Measurements from ENCODE around the gene SORD. TPM values are rescaled to one million over a fixed set of nuclear protein-coding genes. Genes with fewer than 3 reads are reported as not detected.
A peak's percentile ranks its signal among the peaks of the same experiment; 100 is the strongest.
"Not testable (repeated sequence)": the region's sequence is repeated elsewhere in the genome, so short reads cannot be mapped to it uniquely, and the experiment has no call there.

SORD gene
- polyA plus RNA-seq, 1 donor: 61.1 TPM

DNA sequence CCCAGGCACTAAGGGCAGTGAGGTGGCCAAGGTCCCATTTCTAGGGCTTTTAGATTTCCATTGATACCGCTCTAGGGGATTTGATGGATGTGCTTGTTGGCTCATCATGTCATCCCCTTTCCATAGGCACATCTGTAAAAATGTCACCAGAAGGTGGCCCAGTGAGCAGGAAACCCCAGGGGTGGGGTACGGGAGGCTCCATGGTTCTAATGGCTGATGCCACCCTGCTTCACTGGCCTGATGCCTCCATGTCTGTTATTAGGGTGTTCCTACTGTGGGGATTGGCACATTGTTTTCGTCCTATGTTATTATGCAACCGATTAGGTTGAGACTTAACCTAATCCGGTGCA, 34.1 kb upstream of the SORD start:
- 80% methylated on average over 1 of the region's 5 CpGs for WGBS (ENCODE audit: insufficient coverage, low lambda C conversion rate)
- not testable (repeated sequence) for H3K4me3 ChIP-seq (ENCODE audit: low read length); H3K27me3 ChIP-seq (ENCODE audit: control insufficient read depth, insufficient read depth, low read length); DNase-seq; H3K9me3 ChIP-seq (ENCODE audit: control insufficient read depth, low read depth, low read length); H3K36me3 ChIP-seq (ENCODE audit: control insufficient read depth, insufficient read depth, low read length); H3K4me1 ChIP-seq (ENCODE audit: control insufficient read depth, insufficient read depth, low read length); H3K27ac ChIP-seq (ENCODE audit: low read length)

DNA sequence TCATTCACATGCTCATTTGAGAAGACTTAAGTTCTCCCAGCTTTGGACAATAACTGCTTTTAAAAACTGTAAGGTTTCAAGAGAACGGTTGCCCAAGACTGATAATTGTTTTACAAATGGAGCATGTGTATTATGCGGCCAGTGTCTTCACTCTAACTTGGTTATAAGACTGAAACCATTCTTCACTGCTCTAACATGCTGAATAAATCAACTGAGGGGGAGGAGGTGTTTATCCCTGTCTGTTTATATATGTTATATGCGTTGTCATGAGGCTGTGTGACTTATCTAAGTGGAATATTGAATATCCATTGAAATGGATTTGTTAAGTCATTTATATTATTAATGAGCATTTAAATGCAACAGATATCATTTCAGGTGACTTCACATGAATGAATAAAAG, 25.4 kb upstream of the SORD start:
- not testable (repeated sequence) for H3K4me3 ChIP-seq (ENCODE audit: low read length); H3K4me1 ChIP-seq (ENCODE audit: control insufficient read depth, insufficient read depth, low read length); H3K27ac ChIP-seq (ENCODE audit: low read length); H3K9me3 ChIP-seq (ENCODE audit: control insufficient read depth, low read depth, low read length); H3K27me3 ChIP-seq (ENCODE audit: control insufficient read depth, insufficient read depth, low read length); DNase-seq; H3K36me3 ChIP-seq (ENCODE audit: control insufficient read depth, insufficient read depth, low read length)
- whole genome bisulfite sequencing (ENCODE audit: insufficient coverage, low lambda C conversion rate): 100% methylated on average over 1 of the region's 3 CpGs

DNA sequence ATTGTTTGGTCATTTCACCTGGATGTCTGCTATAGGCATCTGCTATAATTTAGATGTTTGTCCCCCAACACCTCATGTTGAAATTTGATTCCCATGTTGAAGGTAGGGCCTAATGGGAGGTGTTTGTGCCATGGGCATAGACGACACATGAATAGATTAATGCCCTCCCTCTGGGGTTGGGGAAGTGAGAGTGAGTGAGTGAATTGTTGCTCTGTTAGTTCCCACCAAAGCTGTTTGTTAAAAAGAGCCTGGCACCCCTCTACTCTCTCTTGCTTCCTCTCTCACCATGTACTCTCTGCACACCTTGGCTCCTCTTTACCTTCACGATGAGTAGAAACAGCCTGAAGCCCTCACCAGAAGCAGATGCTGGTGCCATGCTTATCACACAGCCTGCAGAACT, 23.9 kb upstream of the SORD start:
- Histone ChIP-seq H3K27me3 (ENCODE audit: control insufficient read depth, insufficient read depth, low read length) (no peaks in the 10 kb centered on the region), H3K27ac (ENCODE audit: low read length) (no peak overlapping the region), H3K36me3 (ENCODE audit: control insufficient read depth, insufficient read depth, low read length) (no peaks in the 10 kb centered on the region), H3K9me3 (ENCODE audit: control insufficient read depth, low read depth, low read length) (no peaks in the 10 kb centered on the region), H3K4me1 (ENCODE audit: control insufficient read depth, insufficient read depth, low read length) (peaks cover 7% of the 10 kb centered on the region), H3K4me3 (ENCODE audit: low read length) (no peak overlapping the region)
- no peak for DNase-seq
- WGBS (ENCODE audit: insufficient coverage, low lambda C conversion rate): 60% methylated on average over 1 of the region's 2 CpGs

DNA sequence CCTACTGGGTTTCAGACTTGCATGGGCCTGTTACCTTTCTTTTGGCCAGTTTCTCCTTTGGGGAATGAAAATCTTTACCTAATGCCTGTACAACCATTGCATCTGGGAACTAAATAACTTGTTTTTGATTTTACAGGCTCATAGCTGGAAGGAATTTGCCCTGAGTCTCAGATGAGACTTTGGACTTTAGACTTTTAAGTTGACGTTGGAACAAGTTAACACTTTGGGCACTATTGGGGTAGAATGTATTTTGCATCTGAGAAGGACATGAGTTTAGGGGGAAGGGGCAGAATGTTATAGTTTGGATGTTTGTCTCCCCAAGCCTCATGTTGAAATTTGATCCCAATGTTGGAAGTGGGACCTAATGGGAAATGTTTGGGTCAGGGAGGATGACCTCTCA, 21.8 kb upstream of the SORD start:
- H3K27me3 ChIP-seq (ENCODE audit: control insufficient read depth, insufficient read depth, low read length); H3K4me3 ChIP-seq (ENCODE audit: low read length); DNase-seq; H3K36me3 ChIP-seq (ENCODE audit: control insufficient read depth, insufficient read depth, low read length); H3K27ac ChIP-seq (ENCODE audit: low read length); H3K9me3 ChIP-seq (ENCODE audit: control insufficient read depth, low read depth, low read length): not testable (repeated sequence)
- WGBS (ENCODE audit: insufficient coverage, low lambda C conversion rate): 20% methylated on average over 1 of the region's 1 CpG
- H3K4me1 ChIP-seq (ENCODE audit: control insufficient read depth, insufficient read depth, low read length): peaks cover 16% of the 10 kb centered on the region

DNA sequence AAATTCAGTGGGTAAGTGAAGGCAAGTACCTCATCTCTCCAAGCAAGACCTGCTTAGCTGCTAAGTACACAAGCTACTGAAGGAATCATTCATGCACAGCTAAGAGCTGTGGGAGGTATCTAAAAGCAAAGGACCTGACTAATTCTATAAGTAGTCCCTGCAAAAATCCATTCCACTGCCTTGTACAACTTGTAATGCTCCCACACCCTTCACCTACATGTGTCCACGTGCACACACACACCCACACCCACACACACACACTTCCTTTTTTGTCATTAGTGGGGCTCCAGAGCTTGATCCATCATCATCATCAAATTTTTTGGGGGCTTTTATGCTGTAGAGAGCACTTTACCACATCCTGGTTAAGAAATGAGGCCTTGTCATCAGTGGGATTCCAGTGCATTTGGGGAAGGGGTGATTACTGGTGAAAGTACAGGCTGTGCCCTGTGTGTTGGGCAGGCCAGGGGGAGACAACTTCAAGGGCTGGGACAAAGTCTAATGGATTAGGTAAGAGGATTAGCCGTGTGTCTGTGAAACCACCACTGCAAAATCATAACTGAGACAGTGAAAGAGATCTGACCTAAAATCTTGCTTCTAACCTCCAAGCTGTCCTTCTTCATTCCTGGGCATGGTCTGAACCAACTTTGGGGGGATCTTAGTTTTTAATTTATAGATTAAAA, 19.1 kb upstream of the SORD start:
- not testable (repeated sequence) for H3K27me3 ChIP-seq (ENCODE audit: control insufficient read depth, insufficient read depth, low read length); H3K4me3 ChIP-seq (ENCODE audit: low read length); H3K9me3 ChIP-seq (ENCODE audit: control insufficient read depth, low read depth, low read length); H3K27ac ChIP-seq (ENCODE audit: low read length); H3K36me3 ChIP-seq (ENCODE audit: control insufficient read depth, insufficient read depth, low read length)
- peak; percentile 19 to 49 for DNase-seq
- H3K4me1 ChIP-seq (ENCODE audit: control insufficient read depth, insufficient read depth, low read length): peaks cover 16% of the 10 kb centered on the region
- 40% methylated on average over 1 of the region's 2 CpGs for WGBS (ENCODE audit: insufficient coverage, low lambda C conversion rate)

DNA sequence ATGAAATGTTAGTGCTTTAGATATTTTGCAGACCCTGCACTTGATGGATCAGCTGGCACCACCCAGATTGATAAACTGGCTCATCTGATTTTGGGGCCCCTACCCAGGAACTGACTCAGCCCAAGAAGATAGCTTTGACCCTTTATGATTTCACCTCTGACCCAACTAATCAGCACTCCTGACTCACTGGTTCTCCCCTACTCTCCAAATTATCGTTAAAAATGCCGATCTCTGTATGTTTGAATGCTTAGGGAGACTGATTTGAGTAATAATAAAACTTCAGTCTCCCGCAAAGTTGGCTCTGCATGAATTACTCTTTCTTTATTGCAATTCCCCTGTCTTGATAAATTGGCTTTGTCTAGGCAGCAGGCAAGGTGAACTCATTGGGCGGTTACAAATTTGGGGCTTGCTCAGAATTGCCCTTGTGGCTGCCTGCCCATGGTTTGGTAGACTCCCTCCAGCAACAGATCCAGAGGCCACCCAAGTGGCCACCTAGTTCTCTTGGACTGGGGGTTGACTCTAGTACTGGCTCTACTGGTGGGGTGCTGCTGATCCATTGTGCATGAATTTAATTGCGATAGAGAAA, 18.3 kb upstream of the SORD start:
- not testable (repeated sequence) for H3K4me3 ChIP-seq (ENCODE audit: low read length); H3K27ac ChIP-seq (ENCODE audit: low read length); H3K36me3 ChIP-seq (ENCODE audit: control insufficient read depth, insufficient read depth, low read length); H3K9me3 ChIP-seq (ENCODE audit: control insufficient read depth, low read depth, low read length); DNase-seq; H3K27me3 ChIP-seq (ENCODE audit: control insufficient read depth, insufficient read depth, low read length)
- H3K4me1 ChIP-seq (ENCODE audit: control insufficient read depth, insufficient read depth, low read length): peaks cover 16% of the 10 kb centered on the region
- WGBS (ENCODE audit: insufficient coverage, low lambda C conversion rate): 70% methylated on average over 2 of the region's 5 CpGs

DNA sequence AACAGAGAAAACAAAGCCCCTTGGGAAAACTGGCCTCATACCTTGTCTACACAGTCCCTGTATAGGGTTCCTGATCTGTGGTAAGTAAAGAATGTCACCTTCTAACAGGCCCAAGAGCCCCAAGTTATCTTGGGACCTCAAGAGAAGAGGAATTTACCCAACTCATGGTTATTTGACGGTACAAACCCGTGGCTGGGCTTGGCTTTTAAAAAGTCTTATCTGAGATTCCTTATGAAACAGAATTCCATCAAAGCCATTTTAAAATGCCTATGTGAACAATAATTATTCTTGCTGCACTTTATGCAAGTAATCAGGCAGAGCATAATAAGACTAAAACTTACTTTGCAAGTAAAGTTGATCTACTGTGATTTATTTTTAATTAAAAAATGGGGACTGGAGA, 13.9 kb upstream of the SORD start:
- DNase-seq: no peak
- no peaks in the 10 kb centered on the region for H3K36me3 ChIP-seq (ENCODE audit: control insufficient read depth, insufficient read depth, low read length)
- H3K27me3 ChIP-seq (ENCODE audit: control insufficient read depth, insufficient read depth, low read length): no peaks in the 10 kb centered on the region
- H3K27ac ChIP-seq (ENCODE audit: low read length): no peak overlapping the region
- peaks cover 10% of the 10 kb centered on the region for H3K4me1 ChIP-seq (ENCODE audit: control insufficient read depth, insufficient read depth, low read length)
- no CpG with 5 or more reads among the region's 2 CpGs for WGBS (ENCODE audit: insufficient coverage, low lambda C conversion rate)
- H3K4me3 ChIP-seq (ENCODE audit: low read length): no peak overlapping the region
- H3K9me3 ChIP-seq (ENCODE audit: control insufficient read depth, low read depth, low read length): peaks cover 8% of the 10 kb centered on the region

DNA sequence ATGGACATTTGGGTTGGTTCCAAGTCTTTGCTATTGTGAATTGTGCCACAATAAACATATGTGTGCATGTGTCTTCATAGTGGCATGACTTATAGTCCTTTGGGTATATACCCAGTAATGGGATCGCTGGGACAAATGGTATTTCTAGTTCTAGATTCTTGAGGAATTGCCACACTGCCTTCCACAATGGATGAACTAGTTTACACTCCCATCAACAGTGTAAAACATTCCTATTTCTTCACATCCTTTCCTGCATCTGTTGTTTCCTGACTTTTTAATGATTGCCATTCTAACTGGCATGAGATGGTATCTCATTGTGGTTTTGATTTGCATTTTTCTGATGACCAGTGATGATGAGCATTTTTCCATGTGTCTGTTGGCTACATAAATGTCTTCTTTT, 7.9 kb upstream of the SORD start:
- not testable (repeated sequence) for DNase-seq; H3K36me3 ChIP-seq (ENCODE audit: control insufficient read depth, insufficient read depth, low read length); H3K9me3 ChIP-seq (ENCODE audit: control insufficient read depth, low read depth, low read length); H3K27ac ChIP-seq (ENCODE audit: low read length); H3K27me3 ChIP-seq (ENCODE audit: control insufficient read depth, insufficient read depth, low read length); H3K4me1 ChIP-seq (ENCODE audit: control insufficient read depth, insufficient read depth, low read length); H3K4me3 ChIP-seq (ENCODE audit: low read length)
- no CpG with 5 or more reads among the region's 1 CpG for WGBS (ENCODE audit: insufficient coverage, low lambda C conversion rate)

DNA sequence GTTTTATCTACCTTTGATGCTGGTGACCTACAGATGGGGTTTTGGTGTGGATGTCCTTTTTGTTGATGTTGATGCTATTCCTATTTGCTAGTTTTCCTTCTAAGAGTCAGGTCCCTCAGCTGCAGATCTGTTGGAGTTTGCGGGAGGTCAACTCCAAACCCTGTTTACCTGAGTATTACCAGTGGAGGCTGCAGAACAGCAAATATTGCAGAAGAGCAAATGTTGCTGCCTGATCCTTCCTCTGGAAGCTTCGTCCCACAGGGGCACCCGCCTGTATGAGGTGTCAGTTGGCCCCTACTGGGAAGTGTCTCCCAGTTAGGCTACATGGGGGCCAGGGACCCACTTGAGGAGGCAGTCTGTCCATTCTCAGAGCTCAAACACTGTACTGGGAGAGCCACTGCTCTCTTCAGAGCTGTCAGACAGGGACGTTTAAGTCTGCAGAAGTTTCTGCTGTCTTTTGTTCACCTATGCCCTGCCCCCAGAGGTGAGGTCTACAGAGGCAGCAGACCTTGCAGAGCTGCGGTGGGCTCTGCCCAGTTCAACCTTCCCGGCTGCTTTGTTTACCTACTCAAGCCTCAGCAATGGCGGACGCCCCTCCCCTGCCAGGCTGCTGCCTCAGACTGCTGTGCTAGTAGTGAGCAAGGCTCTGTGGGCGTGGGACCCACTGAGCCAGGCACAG, 2.6 kb upstream of the SORD start:
- peaks cover 11% of the 10 kb centered on the region for H3K4me1 ChIP-seq (ENCODE audit: control insufficient read depth, insufficient read depth, low read length)
- not testable (repeated sequence) for H3K27ac ChIP-seq (ENCODE audit: low read length); DNase-seq; H3K4me3 ChIP-seq (ENCODE audit: low read length); H3K36me3 ChIP-seq (ENCODE audit: control insufficient read depth, insufficient read depth, low read length); H3K27me3 ChIP-seq (ENCODE audit: control insufficient read depth, insufficient read depth, low read length); H3K9me3 ChIP-seq (ENCODE audit: control insufficient read depth, low read depth, low read length)
- no CpG with 5 or more reads among the region's 9 CpGs for WGBS (ENCODE audit: insufficient coverage, low lambda C conversion rate)

DNA sequence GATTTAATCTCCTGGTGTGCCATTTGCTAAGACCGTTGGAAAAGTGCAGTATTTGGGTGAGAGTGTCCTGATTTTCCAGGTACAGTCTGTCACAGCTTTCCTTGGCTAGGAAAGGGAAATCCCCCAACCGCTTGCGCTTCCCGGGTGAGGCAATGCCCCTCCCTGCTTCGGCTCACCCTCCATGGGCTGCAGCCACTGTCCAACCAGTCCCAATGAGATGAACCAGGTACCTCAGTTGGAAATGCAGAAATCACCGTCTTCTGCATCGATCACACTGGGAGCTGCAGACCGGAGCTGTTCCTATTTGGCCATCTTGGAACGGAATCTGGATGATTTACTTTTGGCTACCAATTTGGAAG, 2.1 kb upstream of the SORD start:
- not testable (repeated sequence) for DNase-seq; H3K4me3 ChIP-seq (ENCODE audit: low read length); H3K27ac ChIP-seq (ENCODE audit: low read length)

DNA sequence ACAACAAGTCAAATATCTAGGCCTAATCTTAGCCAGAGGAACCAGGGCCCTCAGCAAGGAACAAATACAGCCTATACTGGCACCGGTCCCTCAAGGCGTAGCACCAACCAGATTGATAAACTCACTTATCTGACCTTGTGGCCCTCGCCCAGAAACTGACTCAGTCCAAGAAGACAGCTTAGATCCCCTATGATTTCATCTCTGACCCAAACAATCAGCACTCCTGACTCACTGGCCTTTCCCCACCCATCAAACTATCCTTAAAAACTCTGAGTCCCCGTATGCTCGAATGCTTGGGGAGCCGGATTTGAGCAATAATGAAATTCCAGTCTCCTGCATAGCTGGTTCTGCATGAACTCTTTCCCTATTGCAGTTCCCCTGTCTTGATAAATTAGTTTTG, 1.6 kb upstream of the SORD start:
- Histone ChIP-seq H3K27me3 (ENCODE audit: control insufficient read depth, insufficient read depth, low read length) (no peaks in the 10 kb centered on the region), H3K4me3 (ENCODE audit: low read length) (no peak overlapping the region), H3K9me3 (ENCODE audit: control insufficient read depth, low read depth, low read length) (no peaks in the 10 kb centered on the region), H3K36me3 (ENCODE audit: control insufficient read depth, insufficient read depth, low read length) (no peaks in the 10 kb centered on the region), H3K27ac (ENCODE audit: low read length) (no peak overlapping the region), H3K4me1 (ENCODE audit: control insufficient read depth, insufficient read depth, low read length) (peaks cover 11% of the 10 kb centered on the region)
- no CpG with 5 or more reads among the region's 6 CpGs for WGBS (ENCODE audit: insufficient coverage, low lambda C conversion rate)
- no peak for DNase-seq

More for the DNA sequence above, 2.1 kb upstream of the SORD start:
- no CpG with 5 or more reads among the region's 9 CpGs for whole genome bisulfite sequencing (ENCODE audit: insufficient coverage, low lambda C conversion rate)
- not testable (repeated sequence) for H3K9me3 ChIP-seq (ENCODE audit: control insufficient read depth, low read depth, low read length); H3K36me3 ChIP-seq (ENCODE audit: control insufficient read depth, insufficient read depth, low read length); H3K27me3 ChIP-seq (ENCODE audit: control insufficient read depth, insufficient read depth, low read length)
- peaks cover 11% of the 10 kb centered on the region for H3K4me1 ChIP-seq (ENCODE audit: control insufficient read depth, insufficient read depth, low read length)

Measured in large intestine (tissue), 3 donors.